ENCODE measurements around the gene CLEC16A.
A peak's percentile ranks its signal among the peaks of the same experiment; 100 is the strongest.

CLEC16A gene

DNA sequence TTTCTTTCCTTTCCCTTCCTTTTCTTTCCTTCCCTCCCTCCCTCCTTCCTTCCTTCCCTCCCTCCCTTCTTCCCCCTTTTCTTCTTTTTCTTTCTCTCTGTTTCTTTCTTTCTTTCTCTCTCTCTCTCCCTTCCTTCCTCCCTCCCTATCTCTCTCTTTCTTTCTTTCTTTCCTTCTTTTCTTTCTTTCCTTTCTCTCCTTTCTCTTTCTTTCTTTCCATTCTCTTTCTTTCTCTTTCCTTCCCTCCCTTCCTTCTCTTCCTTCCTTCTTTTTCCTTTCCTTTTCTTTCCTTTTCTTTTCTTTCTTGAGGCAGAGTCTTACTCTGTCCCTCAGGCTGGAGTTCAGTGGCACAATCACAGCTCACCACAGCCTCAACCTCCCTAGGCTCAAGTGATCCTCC lies 33.1 kb upstream of the CLEC16A start:
- H3K9me3 ChIP-seq (ENCODE audit: control insufficient read depth, insufficient read depth, low read length) = no peaks in the 10 kb centered on the region
- TF ChIP-seq EZH2phosphoT487 (IDR thresholded peaks at IDR 0.05; ENCODE audit: borderline replicate concordance, low read length) = no peak
- TF ChIP-seq CTCF (IDR thresholded peaks at IDR 0.05; ENCODE audit: low read depth, low read length, poor library complexity, severe bottlenecking) = no peak
- H4K20me1 ChIP-seq (ENCODE audit: control insufficient read depth, insufficient read depth, low read depth, low read length) = no peaks in the 10 kb centered on the region; the same call in 1 of the 2 replicates
- peaks cover 67% of the 10 kb centered on the region for H3K36me3 ChIP-seq (ENCODE audit: control insufficient read depth, low read length)
- no peak overlapping the region for H3K27ac ChIP-seq (ENCODE audit: low read depth, low read length)
- no peak overlapping the region for H3K4me3 ChIP-seq (ENCODE audit: low read length)
- no peaks in the 10 kb centered on the region for H3K27me3 ChIP-seq (ENCODE audit: control insufficient read depth, low read length)
- H3F3A ChIP-seq (ENCODE audit: control insufficient read depth, insufficient read depth) = peaks cover 17% of the 10 kb centered on the region
- peaks cover 49% of the 10 kb centered on the region for H3K4me1 ChIP-seq (ENCODE audit: control insufficient read depth, low read length)
- no peaks in the 10 kb centered on the region for H3K9me2 ChIP-seq (replicated peaks; ENCODE audit: control insufficient read depth, low read length)
- no peaks in the 10 kb centered on the region for H3K79me2 ChIP-seq (ENCODE audit: control insufficient read depth, low read length)
- peak overlapping the region; percentile 56; the same call in 1 of the 2 replicates for H3K4me2 ChIP-seq (ENCODE audit: low read length)

DNA sequence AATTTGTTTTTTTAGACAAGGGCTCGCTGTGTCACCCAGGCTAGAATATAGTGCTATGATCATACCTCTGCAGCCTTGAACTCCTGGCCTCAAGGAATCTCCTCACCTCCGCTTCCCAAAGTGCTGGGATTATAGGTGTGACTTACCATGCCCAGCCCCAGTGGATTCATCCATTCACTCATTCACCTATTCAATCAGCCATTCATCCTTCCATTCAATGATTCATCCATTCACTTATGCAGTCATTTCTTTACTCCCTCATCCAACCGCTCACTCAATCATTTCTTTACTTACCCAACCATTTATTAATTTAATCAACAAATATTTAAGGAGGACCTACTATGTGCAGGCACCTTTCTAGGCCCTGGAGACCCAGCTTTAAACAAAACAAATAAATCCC lies 27.8 kb upstream of the CLEC16A start:
- Histone ChIP-seq H3K4me2 (ENCODE audit: low read length) (no peak overlapping the region), H3K79me2 (ENCODE audit: control insufficient read depth, low read length) (no peaks in the 10 kb centered on the region), H3K9me2 (replicated peaks; ENCODE audit: control insufficient read depth, low read length) (no peaks in the 10 kb centered on the region), H3K4me1 (ENCODE audit: control insufficient read depth, low read length) (peaks cover 49% of the 10 kb centered on the region), H3K9me3 (ENCODE audit: control insufficient read depth, insufficient read depth, low read length) (no peaks in the 10 kb centered on the region), H3K27me3 (ENCODE audit: control insufficient read depth, low read length) (no peaks in the 10 kb centered on the region), H3K27ac (ENCODE audit: low read depth, low read length) (no peak overlapping the region), H3K36me3 (ENCODE audit: control insufficient read depth, low read length) (peaks cover 59% of the 10 kb centered on the region), H4K20me1 (ENCODE audit: control insufficient read depth, insufficient read depth, low read depth, low read length) (no peaks in the 10 kb centered on the region; the same call in 1 of the 2 replicates), H3K4me3 (ENCODE audit: low read length) (no peak overlapping the region), H3F3A (ENCODE audit: control insufficient read depth, insufficient read depth) (peaks cover 19% of the 10 kb centered on the region)
- TF ChIP-seq CTCF (IDR thresholded peaks at IDR 0.05; ENCODE audit: low read depth, low read length, poor library complexity, severe bottlenecking) (no peak), EZH2phosphoT487 (IDR thresholded peaks at IDR 0.05; ENCODE audit: borderline replicate concordance, low read length) (no peak)

DNA sequence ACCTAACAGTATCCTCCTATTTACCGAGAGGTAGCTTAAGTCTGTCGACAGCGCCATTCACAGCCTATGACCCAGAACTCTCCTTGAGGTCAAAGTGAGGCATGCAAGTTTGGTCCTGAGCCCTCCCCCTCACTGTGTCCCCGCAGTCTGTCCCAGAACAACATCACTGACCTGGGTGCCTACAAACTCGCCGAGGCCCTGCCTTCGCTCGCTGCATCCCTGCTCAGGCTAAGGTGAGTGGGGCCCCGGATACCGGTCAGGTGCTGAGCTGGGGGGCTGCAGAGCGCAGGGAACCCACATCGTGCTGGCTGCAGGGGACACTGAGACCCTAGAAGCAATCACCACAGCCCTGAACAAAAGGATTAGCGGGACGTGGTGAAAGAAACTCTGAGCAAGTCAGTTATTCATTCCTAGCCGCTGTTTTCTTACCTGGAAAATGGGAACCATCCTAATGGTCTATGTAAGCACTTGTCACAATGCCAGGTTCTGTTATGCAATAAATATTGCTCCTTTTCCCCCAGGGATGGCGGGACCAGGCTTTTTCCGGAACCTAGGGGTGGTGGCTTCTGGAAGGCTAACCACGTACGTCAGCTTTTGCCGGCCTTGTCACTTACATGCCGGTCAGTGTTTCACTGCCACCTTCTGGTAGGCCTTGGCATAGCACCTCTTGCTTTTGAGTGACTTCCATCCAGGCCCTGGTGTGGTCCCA lies 25.9 kb upstream of the CLEC16A start:
- peaks cover 77% of the 10 kb centered on the region for H3K36me3 ChIP-seq (ENCODE audit: control insufficient read depth, low read length)
- no peak overlapping the region for H3K27ac ChIP-seq (ENCODE audit: low read depth, low read length)
- peaks cover 30% of the 10 kb centered on the region for H3K4me1 ChIP-seq (ENCODE audit: control insufficient read depth, low read length)
- H3K79me2 ChIP-seq (ENCODE audit: control insufficient read depth, low read length) = no peaks in the 10 kb centered on the region
- TF ChIP-seq CTCF (IDR thresholded peaks at IDR 0.05; ENCODE audit: low read depth, low read length, poor library complexity, severe bottlenecking) (peak; percentile 93), EZH2phosphoT487 (IDR thresholded peaks at IDR 0.05; ENCODE audit: borderline replicate concordance, low read length) (no peak)
- H3K9me3 ChIP-seq (ENCODE audit: control insufficient read depth, insufficient read depth, low read length) = no peaks in the 10 kb centered on the region
- H3K4me3 ChIP-seq (ENCODE audit: low read length) = no peak overlapping the region
- no peaks in the 10 kb centered on the region for H3K27me3 ChIP-seq (ENCODE audit: control insufficient read depth, low read length)
- H3F3A ChIP-seq (ENCODE audit: control insufficient read depth, insufficient read depth) = peaks cover 4% of the 10 kb centered on the region; the same call in 1 of the 2 replicates
- no peaks in the 10 kb centered on the region for H3K9me2 ChIP-seq (replicated peaks; ENCODE audit: control insufficient read depth, low read length)
- peak overlapping the region; percentile 19; the same call in 1 of the 2 replicates for H3K4me2 ChIP-seq (ENCODE audit: low read length)
- no peaks in the 10 kb centered on the region; the same call in 1 of the 2 replicates for H4K20me1 ChIP-seq (ENCODE audit: control insufficient read depth, insufficient read depth, low read depth, low read length)
